ENCODE measurements around the gene TRPV6. TPM values are rescaled to one million over a fixed set of nuclear protein-coding genes. Genes with fewer than 3 reads are reported as not detected.

TRPV6 gene
- total and polyA plus RNA-seq, 2 experiments from 2014 or later: 0.08 to 0.80 TPM

DNA sequence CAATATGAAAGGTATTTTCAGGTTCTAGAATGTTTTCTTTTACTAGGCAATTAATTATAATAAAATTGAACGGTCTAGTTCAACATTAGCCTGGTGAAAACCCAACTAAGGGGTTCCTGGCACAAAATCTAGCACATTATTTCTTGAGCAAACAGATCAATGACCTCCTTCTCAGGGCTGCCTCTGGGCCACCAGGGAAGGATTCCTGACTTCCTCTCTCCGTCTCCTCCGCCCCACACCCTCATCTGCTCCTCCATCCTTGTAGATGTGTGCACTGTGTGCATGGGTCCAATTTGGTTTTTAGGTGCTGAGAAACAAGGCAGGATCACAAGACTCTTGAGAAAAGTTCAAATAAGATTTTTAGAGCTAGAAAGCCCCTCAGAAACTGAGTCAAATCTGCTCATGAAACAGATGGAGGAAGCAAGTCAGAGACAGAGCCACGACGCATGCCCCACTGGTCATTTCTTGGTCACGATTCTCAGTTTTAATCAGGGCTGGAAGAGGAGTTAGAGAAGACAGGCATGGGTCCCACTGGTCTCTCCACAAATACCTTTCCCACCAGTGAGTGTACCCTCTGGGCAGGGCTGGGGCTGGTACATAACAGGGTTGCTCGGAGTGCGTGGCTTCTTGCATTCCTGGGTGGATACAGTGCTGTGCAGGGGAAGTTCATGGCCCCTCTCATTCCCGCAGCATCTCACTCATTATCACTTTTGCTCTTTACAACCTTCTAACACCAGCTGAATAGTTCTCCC, 3.8 kb downstream of the TRPV6 start (continued):
- TF ChIP-seq, protein P1, sequence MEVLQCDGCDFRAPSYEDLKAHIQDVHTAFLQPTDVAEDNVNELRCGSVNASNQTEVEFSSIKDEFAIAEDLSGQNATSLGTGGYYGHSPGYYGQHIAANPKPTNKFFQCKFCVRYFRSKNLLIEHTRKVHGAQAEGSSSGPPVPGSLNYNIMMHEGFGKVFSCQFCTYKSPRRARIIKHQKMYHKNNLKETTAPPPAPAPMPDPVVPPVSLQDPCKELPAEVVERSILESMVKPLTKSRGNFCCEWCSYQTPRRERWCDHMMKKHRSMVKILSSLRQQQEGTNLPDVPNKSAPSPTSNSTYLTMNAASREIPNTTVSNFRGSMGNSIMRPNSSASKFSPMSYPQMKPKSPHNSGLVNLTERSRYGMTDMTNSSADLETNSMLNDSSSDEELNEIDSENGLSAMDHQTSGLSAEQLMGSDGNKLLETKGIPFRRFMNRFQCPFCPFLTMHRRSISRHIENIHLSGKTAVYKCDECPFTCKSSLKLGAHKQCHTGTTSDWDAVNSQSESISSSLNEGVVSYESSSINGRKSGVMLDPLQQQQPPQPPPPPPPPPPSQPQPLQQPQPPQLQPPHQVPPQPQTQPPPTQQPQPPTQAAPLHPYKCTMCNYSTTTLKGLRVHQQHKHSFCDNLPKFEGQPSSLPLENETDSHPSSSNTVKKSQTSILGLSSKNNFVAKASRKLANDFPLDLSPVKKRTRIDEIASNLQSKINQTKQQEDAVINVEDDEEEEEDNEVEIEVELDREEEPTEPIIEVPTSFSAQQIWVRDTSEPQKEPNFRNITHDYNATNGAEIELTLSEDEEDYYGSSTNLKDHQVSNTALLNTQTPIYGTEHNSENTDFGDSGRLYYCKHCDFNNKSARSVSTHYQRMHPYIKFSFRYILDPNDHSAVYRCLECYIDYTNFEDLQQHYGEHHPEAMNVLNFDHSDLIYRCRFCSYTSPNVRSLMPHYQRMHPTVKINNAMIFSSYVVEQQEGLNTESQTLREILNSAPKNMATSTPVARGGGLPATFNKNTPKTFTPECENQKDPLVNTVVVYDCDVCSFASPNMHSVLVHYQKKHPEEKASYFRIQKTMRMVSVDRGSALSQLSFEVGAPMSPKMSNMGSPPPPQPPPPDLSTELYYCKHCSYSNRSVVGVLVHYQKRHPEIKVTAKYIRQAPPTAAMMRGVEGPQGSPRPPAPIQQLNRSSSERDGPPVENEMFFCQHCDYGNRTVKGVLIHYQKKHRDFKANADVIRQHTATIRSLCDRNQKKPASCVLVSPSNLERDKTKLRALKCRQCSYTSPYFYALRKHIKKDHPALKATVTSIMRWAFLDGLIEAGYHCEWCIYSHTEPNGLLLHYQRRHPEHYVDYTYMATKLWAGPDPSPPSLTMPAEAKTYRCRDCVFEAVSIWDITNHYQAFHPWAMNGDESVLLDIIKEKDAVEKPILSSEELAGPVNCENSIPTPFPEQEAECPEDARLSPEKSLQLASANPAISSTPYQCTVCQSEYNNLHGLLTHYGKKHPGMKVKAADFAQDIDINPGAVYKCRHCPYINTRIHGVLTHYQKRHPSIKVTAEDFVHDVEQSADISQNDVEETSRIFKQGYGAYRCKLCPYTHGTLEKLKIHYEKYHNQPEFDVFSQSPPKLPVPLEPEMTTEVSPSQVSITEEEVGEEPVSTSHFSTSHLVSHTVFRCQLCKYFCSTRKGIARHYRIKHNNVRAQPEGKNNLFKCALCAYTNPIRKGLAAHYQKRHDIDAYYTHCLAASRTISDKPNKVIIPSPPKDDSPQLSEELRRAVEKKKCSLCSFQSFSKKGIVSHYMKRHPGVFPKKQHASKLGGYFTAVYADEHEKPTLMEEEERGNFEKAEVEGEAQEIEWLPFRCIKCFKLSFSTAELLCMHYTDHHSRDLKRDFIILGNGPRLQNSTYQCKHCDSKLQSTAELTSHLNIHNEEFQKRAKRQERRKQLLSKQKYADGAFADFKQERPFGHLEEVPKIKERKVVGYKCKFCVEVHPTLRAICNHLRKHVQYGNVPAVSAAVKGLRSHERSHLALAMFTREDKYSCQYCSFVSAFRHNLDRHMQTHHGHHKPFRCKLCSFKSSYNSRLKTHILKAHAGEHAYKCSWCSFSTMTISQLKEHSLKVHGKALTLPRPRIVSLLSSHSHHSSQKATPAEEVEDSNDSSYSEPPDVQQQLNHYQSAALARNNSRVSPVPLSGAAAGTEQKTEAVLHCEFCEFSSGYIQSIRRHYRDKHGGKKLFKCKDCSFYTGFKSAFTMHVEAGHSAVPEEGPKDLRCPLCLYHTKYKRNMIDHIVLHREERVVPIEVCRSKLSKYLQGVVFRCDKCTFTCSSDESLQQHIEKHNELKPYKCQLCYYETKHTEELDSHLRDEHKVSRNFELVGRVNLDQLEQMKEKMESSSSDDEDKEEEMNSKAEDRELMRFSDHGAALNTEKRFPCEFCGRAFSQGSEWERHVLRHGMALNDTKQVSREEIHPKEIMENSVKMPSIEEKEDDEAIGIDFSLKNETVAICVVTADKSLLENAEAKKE (CRISPR knock-in tag; IDR thresholded peaks at IDR 0.05): no peak
- no peak for TF ChIP-seq JUNB (IDR thresholded peaks at IDR 0.05; ENCODE audit: unreplicated experiment)
- TF ChIP-seq STAT1 (IDR thresholded peaks at IDR 0.05; ENCODE audit: unreplicated experiment): no peak
- TF ChIP-seq POLR2AphosphoS5 (IDR thresholded peaks at IDR 0.05; ENCODE audit: low read depth): no peak
- TF ChIP-seq, protein P2, sequence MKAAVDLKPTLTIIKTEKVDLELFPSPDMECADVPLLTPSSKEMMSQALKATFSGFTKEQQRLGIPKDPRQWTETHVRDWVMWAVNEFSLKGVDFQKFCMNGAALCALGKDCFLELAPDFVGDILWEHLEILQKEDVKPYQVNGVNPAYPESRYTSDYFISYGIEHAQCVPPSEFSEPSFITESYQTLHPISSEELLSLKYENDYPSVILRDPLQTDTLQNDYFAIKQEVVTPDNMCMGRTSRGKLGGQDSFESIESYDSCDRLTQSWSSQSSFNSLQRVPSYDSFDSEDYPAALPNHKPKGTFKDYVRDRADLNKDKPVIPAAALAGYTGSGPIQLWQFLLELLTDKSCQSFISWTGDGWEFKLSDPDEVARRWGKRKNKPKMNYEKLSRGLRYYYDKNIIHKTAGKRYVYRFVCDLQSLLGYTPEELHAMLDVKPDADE (IDR thresholded peaks at IDR 0.05): no peak

DNA sequence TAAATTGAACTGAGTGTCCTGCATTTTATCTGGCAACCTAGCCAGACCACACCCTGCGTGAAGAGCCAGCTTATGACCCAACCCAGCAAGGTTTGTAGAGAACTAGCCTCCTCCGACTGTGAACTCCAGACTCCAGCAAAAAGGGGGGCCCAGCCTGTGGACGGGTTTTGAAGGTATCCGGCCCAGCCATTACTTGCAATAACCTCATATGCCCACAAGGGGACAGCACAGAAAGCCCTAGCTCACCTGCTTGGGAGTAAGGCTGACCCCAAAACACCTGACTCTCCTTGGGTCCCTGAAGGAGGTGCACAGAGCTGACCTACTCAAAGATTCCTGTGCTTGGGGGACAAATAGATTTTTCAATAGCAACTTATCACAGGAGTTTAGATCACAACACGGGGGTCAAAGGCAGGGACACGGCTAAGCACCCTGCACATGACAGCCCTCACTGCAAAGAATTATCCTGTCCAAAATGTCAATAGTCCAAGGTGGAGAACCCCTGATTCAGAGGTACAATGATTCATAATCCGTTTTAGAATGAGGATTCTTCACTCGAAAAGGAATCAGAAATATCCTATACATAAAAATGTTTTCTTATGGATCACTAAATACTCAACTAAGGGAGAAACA, 4.6 kb downstream of the TRPV6 start:
- no peaks in the 10 kb centered on the region for H3K79me2 ChIP-seq (replicated peaks; ENCODE audit: insufficient read depth)
- H3K4me2 ChIP-seq: no peak overlapping the region
- peak; percentile 85 for DNase-seq (ENCODE audit: low spot score)
- H2AFZ ChIP-seq: no peak overlapping the region
- no peaks in the 10 kb centered on the region for H3F3A ChIP-seq (replicated peaks; ENCODE audit: low read depth)
- no peak overlapping the region for H3K27ac ChIP-seq (ENCODE audit: low read depth)
- peaks cover 6% of the 10 kb centered on the region for H3K4me1 Mint-ChIP-seq
- no peaks in the 10 kb centered on the region for H4K20me1 ChIP-seq (replicated peaks; ENCODE audit: insufficient read depth)
- peak; percentile 81 for ATAC-seq
- no peaks in the 10 kb centered on the region for H3K9me2 ChIP-seq (ENCODE audit: insufficient read depth)
- no peak overlapping the region for H3K27ac Mint-ChIP-seq
- no peak overlapping the region for H3K4me3 ChIP-seq
- TF ChIP-seq, protein P3, sequence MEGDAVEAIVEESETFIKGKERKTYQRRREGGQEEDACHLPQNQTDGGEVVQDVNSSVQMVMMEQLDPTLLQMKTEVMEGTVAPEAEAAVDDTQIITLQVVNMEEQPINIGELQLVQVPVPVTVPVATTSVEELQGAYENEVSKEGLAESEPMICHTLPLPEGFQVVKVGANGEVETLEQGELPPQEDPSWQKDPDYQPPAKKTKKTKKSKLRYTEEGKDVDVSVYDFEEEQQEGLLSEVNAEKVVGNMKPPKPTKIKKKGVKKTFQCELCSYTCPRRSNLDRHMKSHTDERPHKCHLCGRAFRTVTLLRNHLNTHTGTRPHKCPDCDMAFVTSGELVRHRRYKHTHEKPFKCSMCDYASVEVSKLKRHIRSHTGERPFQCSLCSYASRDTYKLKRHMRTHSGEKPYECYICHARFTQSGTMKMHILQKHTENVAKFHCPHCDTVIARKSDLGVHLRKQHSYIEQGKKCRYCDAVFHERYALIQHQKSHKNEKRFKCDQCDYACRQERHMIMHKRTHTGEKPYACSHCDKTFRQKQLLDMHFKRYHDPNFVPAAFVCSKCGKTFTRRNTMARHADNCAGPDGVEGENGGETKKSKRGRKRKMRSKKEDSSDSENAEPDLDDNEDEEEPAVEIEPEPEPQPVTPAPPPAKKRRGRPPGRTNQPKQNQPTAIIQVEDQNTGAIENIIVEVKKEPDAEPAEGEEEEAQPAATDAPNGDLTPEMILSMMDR (conservative IDR thresholded peaks at IDR 0.05; ENCODE audit: low read depth in 2 of 2): peak; percentile 77 to 93
- no peak for TF ChIP-seq POLR2AphosphoS5 (IDR thresholded peaks at IDR 0.05; ENCODE audit: low read depth)
- no peaks in the 10 kb centered on the region for H3K36me3 Mint-ChIP-seq (ENCODE audit: low read depth)
- H3K4me3 Mint-ChIP-seq: no peak overlapping the region
- H3K4me1 ChIP-seq (ENCODE audit: insufficient read depth): peaks cover 3% of the 10 kb centered on the region; the same call in 1 of the 2 replicates
- H3K27me3 Mint-ChIP-seq (ENCODE audit: insufficient read depth, low read depth, poor library complexity): no peaks in the 10 kb centered on the region
- no peaks in the 10 kb centered on the region for H3K9me3 Mint-ChIP-seq
- H3K36me3 ChIP-seq (ENCODE audit: insufficient read depth): no peaks in the 10 kb centered on the region
- H3K27me3 ChIP-seq (ENCODE audit: insufficient read depth): no peaks in the 10 kb centered on the region

All from GM23338 (cell line).